SJSA1 (cell line): Measurements from ENCODE around the gene PRR23A. TPM values are rescaled to one million over a fixed set of nuclear protein-coding genes. Genes with fewer than 3 reads are reported as not detected.

Source experiments
- DNase-seq, 2 experiments: peaks; one replicate each; pipeline ENCODE4 v3.0.0-alpha.2; 2015 to 2020; ENCODE audit warnings: low spot score in 2 of 2, low read depth in 1 of 2
- H3K27ac ChIP-seq: fragments of 250-450 bp; sonication (Bioruptor Pico); 2 replicates; pipeline ENCODE4 v1.5.1; 2020; ENCODE audit warnings: mild to moderate bottlenecking, moderate library complexity
- H3K27me3 ChIP-seq: fragments of 250-450 bp; sonication (Bioruptor Pico); replicated peaks from 2 replicates; pipeline ENCODE4 v1.5.1; 2020; ENCODE audit warnings: mild to moderate bottlenecking, moderate library complexity
- H3K36me3 ChIP-seq: fragments of 250-450 bp; sonication (Bioruptor Pico); 2 replicates; pipeline ENCODE4 v1.5.1; 2020; ENCODE audit warnings: mild to moderate bottlenecking
- H3K4me1 ChIP-seq: fragments of 250-450 bp; sonication (Bioruptor Pico); replicated peaks from 2 replicates; pipeline ENCODE4 v1.6.1; 2021; ENCODE audit warnings: mild to moderate bottlenecking
- H3K4me3 ChIP-seq: fragments of 250-450 bp; sonication (Bioruptor Pico); 2 replicates; pipeline ENCODE4 v1.5.1; 2020; ENCODE audit warnings: mild to moderate bottlenecking
- H3K9me3 ChIP-seq: fragments of 250-450 bp; sonication (Bioruptor Pico); replicated peaks from 2 replicates; pipeline ENCODE4 v1.5.1; 2020; ENCODE audit warnings: mild to moderate bottlenecking
- total RNA-seq: library from RNA; depleted of rRNA; stranded (reverse); fragments of >200 nt; shearing (Covaris generic); gene quantifications from 2 replicates; pipeline ENCODE4 v1.2.3, GENCODE V29; 2014

Gene PRR23A
- total RNA-seq, 1 experiment from 2014 or later = not detected

GRCh38 chr3:139005356-139005993 lies 593 bp downstream of the PRR23A start:
- Histone ChIP-seq H3K36me3 (no peaks in the 10 kb centered on the region), H3K4me1 (no peaks in the 10 kb centered on the region), H3K9me3 (no peaks in the 10 kb centered on the region), H3K27ac (no peak overlapping the region), H3K4me3 (no peak overlapping the region), H3K27me3 (no peaks in the 10 kb centered on the region)
- no peak for DNase-seq

GRCh38 chr3:138995706-138996105 lies 10.4 kb downstream of the PRR23A start:
- Histone ChIP-seq H3K9me3 (no peaks in the 10 kb centered on the region), H3K4me3 (no peak overlapping the region), H3K27me3 (no peaks in the 10 kb centered on the region; the same call in 1 of the 2 replicates), H3K4me1 (no peaks in the 10 kb centered on the region), H3K36me3 (no peaks in the 10 kb centered on the region), H3K27ac (no peak overlapping the region)
- no peak for DNase-seq

- Histone ChIP-seq H3K4me1 (no peaks in the 10 kb centered on the region), H3K4me3 (no peak overlapping the region), H3K9me3 (no peaks in the 10 kb centered on the region), H3K36me3 (no peaks in the 10 kb centered on the region), H3K27me3 (no peaks in the 10 kb centered on the region), H3K27ac (no peak overlapping the region)
- no peak for DNase-seq
Observed at GRCh38 chr3:138987181-138987580, 18.9 kb downstream of the PRR23A start.

- no peak overlapping the region for H3K4me3 ChIP-seq
- no peak overlapping the region for H3K27ac ChIP-seq
- no peaks in the 10 kb centered on the region for H3K36me3 ChIP-seq
- H3K9me3 ChIP-seq = no peaks in the 10 kb centered on the region
- DNase-seq = no peak
- H3K27me3 ChIP-seq = no peaks in the 10 kb centered on the region
- no peaks in the 10 kb centered on the region for H3K4me1 ChIP-seq
Observed at GRCh38 chr3:138985932-138986331, 20.1 kb downstream of the PRR23A start.

- no peak overlapping the region for H3K4me3 ChIP-seq
- no peaks in the 10 kb centered on the region for H3K9me3 ChIP-seq
- no peak overlapping the region for H3K27ac ChIP-seq
- no peaks in the 10 kb centered on the region for H3K27me3 ChIP-seq
- H3K4me1 ChIP-seq = peaks cover 7% of the 10 kb centered on the region
- no peak for DNase-seq
- no peaks in the 10 kb centered on the region for H3K36me3 ChIP-seq
Observed at GRCh38 chr3:138984816-138985215, 21.3 kb downstream of the PRR23A start.

- H3K36me3 ChIP-seq = no peaks in the 10 kb centered on the region
- no peaks in the 10 kb centered on the region for H3K9me3 ChIP-seq
- no peak overlapping the region for H3K27ac ChIP-seq
- H3K4me3 ChIP-seq = no peak overlapping the region
- DNase-seq = no peak
- H3K4me1 ChIP-seq = peaks cover 7% of the 10 kb centered on the region
- no peaks in the 10 kb centered on the region for H3K27me3 ChIP-seq
Observed at GRCh38 chr3:138976047-138976446, 30.0 kb downstream of the PRR23A start.

- no peak overlapping the region for H3K27ac ChIP-seq
- DNase-seq = no peak
Observed at GRCh38 chr3:138975351-138975750, 30.7 kb downstream of the PRR23A start.

GRCh38 chr3:138974462-138974861 lies 31.6 kb downstream of the PRR23A start:
- H3K4me1 ChIP-seq = no peaks in the 10 kb centered on the region
- no peak overlapping the region for H3K27ac ChIP-seq
- no peak overlapping the region for H3K4me3 ChIP-seq
- DNase-seq = no peak
- no peaks in the 10 kb centered on the region for H3K9me3 ChIP-seq
- no peaks in the 10 kb centered on the region for H3K27me3 ChIP-seq
- no peaks in the 10 kb centered on the region for H3K36me3 ChIP-seq

More at GRCh38 chr3:138975351-138975750, 30.7 kb downstream of the PRR23A start:
- Histone ChIP-seq H3K9me3 (no peaks in the 10 kb centered on the region), H3K27me3 (no peaks in the 10 kb centered on the region), H3K4me1 (peaks cover 5% of the 10 kb centered on the region), H3K36me3 (no peaks in the 10 kb centered on the region), H3K4me3 (no peak overlapping the region)

- Histone ChIP-seq H3K36me3 (no peaks in the 10 kb centered on the region), H3K4me3 (no peak overlapping the region), H3K27ac (no peak overlapping the region), H3K4me1 (no peaks in the 10 kb centered on the region), H3K27me3 (no peaks in the 10 kb centered on the region), H3K9me3 (no peaks in the 10 kb centered on the region)
- DNase-seq = no peak
Observed at GRCh38 chr3:138972941-138973340, 33.1 kb downstream of the PRR23A start.

GRCh38 chr3:138971766-138972320 lies 34.2 kb downstream of the PRR23A start:
- no peaks in the 10 kb centered on the region for H3K36me3 ChIP-seq
- H3K4me1 ChIP-seq = no peaks in the 10 kb centered on the region
- H3K27me3 ChIP-seq = no peaks in the 10 kb centered on the region
- no peak overlapping the region for H3K27ac ChIP-seq
- no peak for DNase-seq
- H3K9me3 ChIP-seq = no peaks in the 10 kb centered on the region
- no peak overlapping the region for H3K4me3 ChIP-seq

GRCh38 chr3:138964923-138965322 lies 41.1 kb downstream of the PRR23A start:
- H3K27me3 ChIP-seq = peaks cover 10% of the 10 kb centered on the region
- peaks cover 8% of the 10 kb centered on the region for H3K4me1 ChIP-seq
- no peak for DNase-seq
- H3K4me3 ChIP-seq = no peak overlapping the region
- H3K27ac ChIP-seq = no peak overlapping the region
- H3K36me3 ChIP-seq = no peaks in the 10 kb centered on the region
- H3K9me3 ChIP-seq = no peaks in the 10 kb centered on the region

- no peak for DNase-seq
- peaks cover 11% of the 10 kb centered on the region for H3K27me3 ChIP-seq
- H3K27ac ChIP-seq = no peak overlapping the region
- peaks cover 8% of the 10 kb centered on the region for H3K4me1 ChIP-seq
- H3K4me3 ChIP-seq = no peak overlapping the region
- H3K9me3 ChIP-seq = no peaks in the 10 kb centered on the region
- H3K36me3 ChIP-seq = no peaks in the 10 kb centered on the region
Observed at GRCh38 chr3:138964264-138964663, 41.8 kb downstream of the PRR23A start.

GRCh38 chr3:138962854-138963560 lies 43.1 kb downstream of the PRR23A start:
- Histone ChIP-seq H3K9me3 (no peaks in the 10 kb centered on the region), H3K36me3 (no peaks in the 10 kb centered on the region), H3K4me1 (peaks cover 8% of the 10 kb centered on the region), H3K27me3 (peaks cover 17% of the 10 kb centered on the region), H3K27ac (no peak overlapping the region), H3K4me3 (no peak overlapping the region)
- no peak for DNase-seq

- Histone ChIP-seq H3K4me1 (peaks cover 8% of the 10 kb centered on the region), H3K4me3 (no peak overlapping the region), H3K9me3 (no peaks in the 10 kb centered on the region), H3K36me3 (no peaks in the 10 kb centered on the region), H3K27me3 (peaks cover 34% of the 10 kb centered on the region), H3K27ac (no peak overlapping the region)
- no peak for DNase-seq
Observed at GRCh38 chr3:138960417-138960852, 45.6 kb downstream of the PRR23A start.
